ENCODE measurements around the gene DNAJC2.
"Not testable (repeated sequence)": the region's sequence is repeated elsewhere in the genome, so short reads cannot be mapped to it uniquely, and the experiment has no call there.

DNAJC2 gene

DNA sequence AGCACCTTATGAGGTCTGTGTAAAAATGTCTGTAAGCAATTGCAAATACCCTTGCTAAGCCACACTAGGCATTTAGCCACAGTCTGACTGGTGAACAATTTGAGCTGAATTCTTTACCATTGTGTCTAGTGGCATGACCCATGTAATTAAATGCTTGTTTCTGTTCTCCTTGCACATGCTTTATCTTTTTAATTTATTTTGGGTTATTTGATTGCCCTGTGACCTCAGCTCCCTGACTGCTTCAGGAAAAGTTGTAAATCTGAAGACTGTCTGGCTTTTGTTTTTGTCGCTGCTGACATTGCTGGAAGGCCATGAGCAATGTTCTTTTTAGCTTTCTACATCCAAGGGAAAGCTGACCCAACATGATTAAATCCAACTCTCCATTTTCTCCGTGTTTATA, 78.3 kb downstream of the DNAJC2 start:
- not testable (repeated sequence) for DNase-seq

DNA sequence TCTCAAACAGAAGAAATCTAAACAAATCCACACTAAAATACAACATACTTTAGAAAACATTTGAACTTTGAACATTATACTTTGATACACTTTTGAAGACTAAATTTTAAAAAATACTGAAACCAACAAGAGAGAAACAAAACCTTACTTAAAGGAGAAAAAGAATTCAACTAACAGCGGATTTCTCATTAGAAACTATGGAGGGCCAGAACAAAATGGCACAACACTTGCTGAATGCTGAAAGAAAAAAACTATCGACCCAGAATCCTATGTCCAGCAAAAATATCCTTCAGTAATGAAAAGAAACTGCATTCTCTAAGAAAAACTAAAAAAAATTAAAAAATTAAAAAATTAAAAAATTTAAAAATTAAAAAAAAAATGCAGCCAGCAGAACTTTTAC, 80.5 kb downstream of the DNAJC2 start:
- DNase-seq: not testable (repeated sequence)

Data from fibroblast of skin of scalp (primary cell).